VCaP (cell line): ENCODE measurements around the gene TAF11L6.
"Not testable (repeated sequence)": the region's sequence is repeated elsewhere in the genome, so short reads cannot be mapped to it uniquely, and the experiment has no call there.

Experiments
- H3K27ac ChIP-seq: fragments of 450-650 bp; 2 replicates; pipeline ENCODE4 v1.5.1; 2017

TAF11L6 gene

GRCh38 chr5:17524935-17525334, 3.5 kb upstream of the TAF11L6 start, which contains the start of gene TAF11L5:
Gene TAF11L5, plus strand, starts transcription at chr5:17525235.
- not testable (repeated sequence) for H3K27ac ChIP-seq

GRCh38 chr5:17526504-17526903, 2.0 kb upstream of the TAF11L6 start:
- H3K27ac ChIP-seq: not testable (repeated sequence)
